ENCODE results near the gene PSG1. TPM values are rescaled to one million over a fixed set of nuclear protein-coding genes. Genes with fewer than 3 reads are reported as not detected.
A peak's percentile ranks its signal among the peaks of the same experiment; 100 is the strongest.
"Not testable (repeated sequence)": the region's sequence is repeated elsewhere in the genome, so short reads cannot be mapped to it uniquely, and the experiment has no call there.

Gene PSG1
- not detected for polyA plus RNA-seq (2013)

GRCh38 chr19:42879613-42880012 lies at the start of gene PSG1:
TSS of gene PSG1 (minus strand) at chr19:42879713. CDS start at chr19:42879581, 132 bp downstream.
- no peak within 1 kb of the TSS for H3K4me3 ChIP-seq (ENCODE audit: control insufficient read depth in 1 of 7, extremely low read depth in 1 of 7, insufficient read depth in 4 of 7, low read depth in 2 of 7, low read length in 6 of 7)
- CTCF ChIA-PET = no interaction called here
- POLR2A ChIA-PET = no interaction called here
- peaks cover 0 to 2% (median 0%) of the 10 kb centered on the region in 5 experiments for H3K27me3 ChIP-seq (replicated peaks in 2 of 5; ENCODE audit: control insufficient read depth in 4 of 5, insufficient read depth in 5 of 5, low read length in 4 of 5)
- H3K9me3 ChIP-seq (ENCODE audit: control extremely low read depth in 1 of 5, control insufficient read depth in 4 of 5, insufficient read depth in 2 of 5, low read depth in 1 of 5, low read length in 4 of 5) = no peaks in the 10 kb centered on the region
- no peak for DNase-seq
- H3K36me3 ChIP-seq (ENCODE audit: control insufficient read depth in 4 of 4, insufficient read depth in 4 of 4, low read length in 3 of 4) = no peaks in the 10 kb centered on the region
- 82% methylated on average over 1 of the region's 2 CpGs for WGBS (ENCODE audit: insufficient coverage)
- H3K27ac ChIP-seq (ENCODE audit: insufficient read depth in 1 of 2, low read depth in 1 of 2, low read length in 2 of 2, poor library complexity in 1 of 2, severe bottlenecking in 2 of 2) = no peak within 1 kb of the TSS
- H3K4me1 ChIP-seq (ENCODE audit: control extremely low read depth in 1 of 4, control insufficient read depth in 4 of 4, insufficient read depth in 4 of 4, low read length in 3 of 4) = no peaks in the 10 kb centered on the region

- no peak overlapping the region for H3K4me3 ChIP-seq (ENCODE audit: control insufficient read depth in 1 of 7, extremely low read depth in 1 of 7, insufficient read depth in 4 of 7, low read depth in 2 of 7, low read length in 6 of 7)
- ChIA-PET CTCF (no interaction called here), POLR2A (no interaction called here)
- H3K9me3 ChIP-seq (ENCODE audit: control extremely low read depth in 1 of 5, control insufficient read depth in 4 of 5, insufficient read depth in 2 of 5, low read depth in 1 of 5, low read length in 4 of 5) = no peaks in the 10 kb centered on the region
- no peak for DNase-seq
- H3K36me3 ChIP-seq (ENCODE audit: control insufficient read depth in 4 of 4, insufficient read depth in 4 of 4, low read length in 3 of 4) = no peaks in the 10 kb centered on the region
- no peak overlapping the region for H3K27ac ChIP-seq (ENCODE audit: insufficient read depth in 1 of 2, low read depth in 1 of 2, low read length in 2 of 2, poor library complexity in 1 of 2, severe bottlenecking in 2 of 2)
- no peaks in the 10 kb centered on the region for H3K4me1 ChIP-seq (ENCODE audit: control extremely low read depth in 1 of 4, control insufficient read depth in 4 of 4, insufficient read depth in 4 of 4, low read length in 3 of 4)
- WGBS (ENCODE audit: insufficient coverage) = 92% methylated on average over 3 of the region's 3 CpGs
- peaks cover 0 to 2% (median 0%) of the 10 kb centered on the region in 5 experiments for H3K27me3 ChIP-seq (replicated peaks in 2 of 5; ENCODE audit: control insufficient read depth in 4 of 5, insufficient read depth in 5 of 5, low read length in 4 of 5)
These were observed 49.4 kb upstream of the PSG1 start for GRCh38 chr19:42928896-42929295.

- Histone ChIP-seq H3K36me3 (ENCODE audit: control insufficient read depth in 4 of 4, insufficient read depth in 4 of 4, low read length in 3 of 4) (no peaks in the 10 kb centered on the region), H3K4me1 (ENCODE audit: control extremely low read depth in 1 of 4, control insufficient read depth in 4 of 4, insufficient read depth in 4 of 4, low read length in 3 of 4) (no peaks in the 10 kb centered on the region), H3K27me3 (replicated peaks in 2 of 5; ENCODE audit: control insufficient read depth in 4 of 5, insufficient read depth in 5 of 5, low read length in 4 of 5) (peaks cover 0 to 2% (median 0%) of the 10 kb centered on the region in 5 experiments), H3K9me3 (ENCODE audit: control extremely low read depth in 1 of 5, control insufficient read depth in 4 of 5, insufficient read depth in 2 of 5, low read depth in 1 of 5, low read length in 4 of 5) (no peaks in the 10 kb centered on the region), H3K27ac (ENCODE audit: insufficient read depth in 1 of 2, low read depth in 1 of 2, low read length in 2 of 2, poor library complexity in 1 of 2, severe bottlenecking in 2 of 2) (no peak overlapping the region), H3K4me3 (ENCODE audit: control insufficient read depth in 1 of 7, extremely low read depth in 1 of 7, insufficient read depth in 4 of 7, low read depth in 2 of 7, low read length in 6 of 7) (no peak overlapping the region)
- 61% methylated on average over 2 of the region's 2 CpGs for WGBS (ENCODE audit: insufficient coverage)
- DNase-seq = no peak
- ChIA-PET POLR2A (no interaction called here), CTCF (no interaction called here)
These were observed 47.3 kb upstream of the PSG1 start for GRCh38 chr19:42926781-42927180.

DNA sequence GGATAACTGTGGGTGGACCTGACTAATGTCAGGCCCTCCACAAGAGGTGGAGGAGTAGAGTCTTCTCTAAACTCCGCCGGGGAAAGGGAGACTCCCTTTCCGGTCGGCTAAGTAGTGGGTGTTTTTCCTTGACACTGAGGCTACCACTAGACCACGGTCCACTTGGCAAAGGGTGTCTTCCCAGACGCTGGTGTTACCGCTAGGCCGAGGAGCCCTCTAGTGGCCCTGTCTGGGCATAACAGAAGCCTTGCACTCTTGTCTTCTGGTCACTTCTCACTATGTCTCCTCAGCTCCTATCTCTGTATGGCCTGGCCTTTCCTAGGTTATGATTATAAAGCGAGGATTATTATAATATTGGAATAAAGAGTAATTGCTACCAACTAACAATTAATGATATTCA lies 43.6 kb upstream of the PSG1 start:
- H3K9me3 ChIP-seq (ENCODE audit: control extremely low read depth in 1 of 5, control insufficient read depth in 4 of 5, insufficient read depth in 2 of 5, low read depth in 1 of 5, low read length in 4 of 5); H3K4me3 ChIP-seq (ENCODE audit: control insufficient read depth in 1 of 7, extremely low read depth in 1 of 7, insufficient read depth in 4 of 7, low read depth in 2 of 7, low read length in 6 of 7); CTCF ChIA-PET; POLR2A ChIA-PET; H3K4me1 ChIP-seq (ENCODE audit: control extremely low read depth in 1 of 4, control insufficient read depth in 4 of 4, insufficient read depth in 4 of 4, low read length in 3 of 4); H3K27ac ChIP-seq (ENCODE audit: insufficient read depth in 1 of 2, low read depth in 1 of 2, low read length in 2 of 2, poor library complexity in 1 of 2, severe bottlenecking in 2 of 2); H3K27me3 ChIP-seq (replicated peaks in 2 of 5; ENCODE audit: control insufficient read depth in 4 of 5, insufficient read depth in 5 of 5, low read length in 4 of 5); H3K36me3 ChIP-seq (ENCODE audit: control insufficient read depth in 4 of 4, insufficient read depth in 4 of 4, low read length in 3 of 4): not testable (repeated sequence)
- 81% methylated on average over 5 of the region's 9 CpGs for WGBS (ENCODE audit: insufficient coverage)
- peak; percentile 3 to 4 (median 3) for DNase-seq

- H3K4me1 ChIP-seq (ENCODE audit: control extremely low read depth in 1 of 4, control insufficient read depth in 4 of 4, insufficient read depth in 4 of 4, low read length in 3 of 4); POLR2A ChIA-PET; CTCF ChIA-PET; H3K27me3 ChIP-seq (replicated peaks in 2 of 5; ENCODE audit: control insufficient read depth in 4 of 5, insufficient read depth in 5 of 5, low read length in 4 of 5); H3K36me3 ChIP-seq (ENCODE audit: control insufficient read depth in 4 of 4, insufficient read depth in 4 of 4, low read length in 3 of 4); H3K9me3 ChIP-seq (ENCODE audit: control extremely low read depth in 1 of 5, control insufficient read depth in 4 of 5, insufficient read depth in 2 of 5, low read depth in 1 of 5, low read length in 4 of 5); H3K4me3 ChIP-seq (ENCODE audit: control insufficient read depth in 1 of 7, extremely low read depth in 1 of 7, insufficient read depth in 4 of 7, low read depth in 2 of 7, low read length in 6 of 7); DNase-seq; H3K27ac ChIP-seq (ENCODE audit: insufficient read depth in 1 of 2, low read depth in 1 of 2, low read length in 2 of 2, poor library complexity in 1 of 2, severe bottlenecking in 2 of 2): not testable (repeated sequence)
These were observed 41.5 kb upstream of the PSG1 start for GRCh38 chr19:42920971-42921370.

- Histone ChIP-seq H3K36me3 (ENCODE audit: control insufficient read depth in 4 of 4, insufficient read depth in 4 of 4, low read length in 3 of 4) (no peaks in the 10 kb centered on the region), H3K27ac (ENCODE audit: insufficient read depth in 1 of 2, low read depth in 1 of 2, low read length in 2 of 2, poor library complexity in 1 of 2, severe bottlenecking in 2 of 2) (no peak overlapping the region), H3K27me3 (replicated peaks in 2 of 5; ENCODE audit: control insufficient read depth in 4 of 5, insufficient read depth in 5 of 5, low read length in 4 of 5) (no peaks in the 10 kb centered on the region), H3K4me1 (ENCODE audit: control extremely low read depth in 1 of 4, control insufficient read depth in 4 of 4, insufficient read depth in 4 of 4, low read length in 3 of 4) (no peaks in the 10 kb centered on the region), H3K4me3 (ENCODE audit: control insufficient read depth in 1 of 7, extremely low read depth in 1 of 7, insufficient read depth in 4 of 7, low read depth in 2 of 7, low read length in 6 of 7) (no peak overlapping the region), H3K9me3 (ENCODE audit: control extremely low read depth in 1 of 5, control insufficient read depth in 4 of 5, insufficient read depth in 2 of 5, low read depth in 1 of 5, low read length in 4 of 5) (no peaks in the 10 kb centered on the region)
- 0% methylated on average over 2 of the region's 3 CpGs for WGBS (ENCODE audit: insufficient coverage)
- ChIA-PET POLR2A (no interaction called here), CTCF (no interaction called here)
- DNase-seq = no peak
These were observed 40.2 kb upstream of the PSG1 start for GRCh38 chr19:42919757-42920079.

DNA sequence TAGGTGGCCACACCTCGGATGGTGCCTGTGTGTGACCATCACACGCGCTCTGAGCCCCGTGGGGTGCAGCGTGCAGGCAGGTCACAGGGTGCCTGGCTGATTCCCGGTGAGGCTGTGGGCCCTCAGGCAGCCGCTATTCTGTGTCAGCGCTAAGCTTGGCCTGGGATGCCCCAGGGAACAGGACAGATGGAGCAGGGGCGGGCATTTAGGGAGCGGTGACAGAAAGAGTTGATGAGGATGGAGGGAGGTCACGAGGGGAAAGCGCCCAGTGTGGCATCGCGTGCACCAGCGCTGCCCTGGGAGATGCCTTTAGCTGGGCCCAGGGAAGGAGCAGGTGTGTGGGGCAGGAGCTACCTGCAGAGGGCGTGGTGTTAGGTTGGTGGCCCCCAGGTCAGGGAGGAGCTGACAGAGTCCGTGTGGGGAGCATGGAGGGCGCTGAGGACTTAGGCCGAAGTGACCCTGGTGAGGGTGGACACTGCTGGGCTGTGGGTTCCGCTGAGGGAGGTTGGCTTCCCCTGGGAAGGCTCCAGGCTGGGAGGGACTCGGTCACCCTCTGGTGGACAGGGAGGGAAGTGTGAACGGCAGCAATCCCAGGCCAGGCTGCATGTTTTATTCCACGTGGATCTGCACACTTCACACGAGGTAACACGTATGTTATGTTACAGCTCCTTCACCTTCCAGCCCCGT lies 39.7 kb upstream of the PSG1 start:
- POLR2A ChIA-PET; H3K27me3 ChIP-seq (replicated peaks in 2 of 5; ENCODE audit: control insufficient read depth in 4 of 5, insufficient read depth in 5 of 5, low read length in 4 of 5); H3K9me3 ChIP-seq (ENCODE audit: control extremely low read depth in 1 of 5, control insufficient read depth in 4 of 5, insufficient read depth in 2 of 5, low read depth in 1 of 5, low read length in 4 of 5); H3K27ac ChIP-seq (ENCODE audit: insufficient read depth in 1 of 2, low read depth in 1 of 2, low read length in 2 of 2, poor library complexity in 1 of 2, severe bottlenecking in 2 of 2); H3K36me3 ChIP-seq (ENCODE audit: control insufficient read depth in 4 of 4, insufficient read depth in 4 of 4, low read length in 3 of 4); H3K4me3 ChIP-seq (ENCODE audit: control insufficient read depth in 1 of 7, extremely low read depth in 1 of 7, insufficient read depth in 4 of 7, low read depth in 2 of 7, low read length in 6 of 7); CTCF ChIA-PET; H3K4me1 ChIP-seq (ENCODE audit: control extremely low read depth in 1 of 4, control insufficient read depth in 4 of 4, insufficient read depth in 4 of 4, low read length in 3 of 4): not testable (repeated sequence)
- WGBS (ENCODE audit: insufficient coverage) = 76% methylated on average over 20 of the region's 26 CpGs
- peak in 1 of 3 donors; percentile 0 for DNase-seq

Measured in common myeloid progenitor, CD34-positive (primary cell).